Kidney (tissue), 14 donors: ENCODE data around the gene U2AF2. TPM values are rescaled to one million over a fixed set of nuclear protein-coding genes. Genes with fewer than 3 reads are reported as not detected.

Experiments used
- DNase-seq, 5 donors: peaks; one replicate each; pipeline ENCODE4 v3.0.0-alpha.2; 2013 to 2020
- FAIRE-seq: peaks from 2 replicates; lab custom pipeline; 2012; peaks lifted over from hg19 to GRCh38; lab: Jason Lieb, UNC
- H3K27ac ChIP-seq, 2 donors: one replicate each; pipeline ENCODE4 v1.7.0; 2013; ENCODE audit warnings: low read depth in 2 of 2, low read length in 2 of 2, inconsistent platforms in 1 of 2
- H3K27me3 ChIP-seq: one replicate; pipeline ENCODE4 v1.7.1; 2013; ENCODE audit warnings: low read length, inconsistent platforms; ENCODE audit not compliant: control insufficient read depth, insufficient read depth
- H3K36me3 ChIP-seq, 3 donors: one replicate each; pipeline versions ENCODE4 v1.7.0 to v1.7.1; 2013; ENCODE audit warnings: low read length in 3 of 3, control low read depth in 1 of 3, inconsistent platforms in 1 of 3; ENCODE audit not compliant: insufficient read depth in 3 of 3, control insufficient read depth in 2 of 3
- H3K4me1 ChIP-seq, 3 donors: one replicate each; pipeline versions ENCODE4 v1.7.0 to v1.7.1; 2013; ENCODE audit warnings: low read length in 3 of 3, inconsistent platforms in 1 of 3, low read depth in 1 of 3; ENCODE audit not compliant: control insufficient read depth in 2 of 3, insufficient read depth in 2 of 3
- H3K4me3 ChIP-seq, 3 donors: one replicate each; pipeline versions ENCODE4 v1.7.0 to v1.8.1; 2013; ENCODE audit warnings: low read length in 3 of 3, control low read depth in 1 of 3, inconsistent platforms in 1 of 3
- H3K9ac ChIP-seq, 3 donors: one replicate each; pipeline versions ENCODE4 v1.7.0 to v1.7.1; 2013; ENCODE audit warnings: low read length in 3 of 3, control low read depth in 1 of 3, inconsistent platforms in 1 of 3
- H3K9me3 ChIP-seq, 3 donors: one replicate each; pipeline versions ENCODE4 v1.7.0 to v1.7.1; 2013; ENCODE audit warnings: low read length in 3 of 3, control low read depth in 1 of 3, inconsistent platforms in 1 of 3; ENCODE audit not compliant: control insufficient read depth in 2 of 3, insufficient read depth in 1 of 3
- intact Hi-C: fragments of 100-400 bp; cut with DNase I; formaldehyde crosslinking; loops from one replicate; pipeline ENCODE4 v1.11.1; 2022
- polyA plus RNA-seq: library from polyadenylated mRNA; stranded (reverse); fragments of 350-450 nt; fragmentation: Illumina TruSeq; extraction: RNeasy Lipid Tissue Mini Kit (QIAGEN cat#74804); gene quantifications from one replicate; pipeline ENCODE4 v1.2.3, GENCODE V29; 2014; ENCODE audit warnings: low read depth, low replicate concordance; ENCODE audit not compliant: insufficient read depth
- total RNA-seq: library from RNA; stranded (reverse); fragmentation: NEBNext Ultra II Directional; extraction: Animal tissue kit (Norgen Biotek cat#: 25700); gene quantifications from one replicate; pipeline ENCODE4 v1.2.1, GENCODE V29; 2021
- TF ChIP-seq, protein P1 (sequence below): IDR thresholded peaks from 3 replicates; pipeline ENCODE4 v1.5.1; 2012; ENCODE audit warnings: mild to moderate bottlenecking, moderate library complexity, borderline replicate concordance; ENCODE audit not compliant: insufficient read depth; ENCODE audit errors: extremely low read depth
- donor health status: control.
- donor health status: control.
- donor health status: control.
- donor health status: control.
- donor health status: control.
- donor health status: DM: yes; HTN: yes; CAD: no.
- donor health status: Normal renal cell carcinoma (clear cell type).

Gene U2AF2
- total and polyA plus RNA-seq, 2 donors from 2014 or later: 54.8 to 161 TPM

DNA sequence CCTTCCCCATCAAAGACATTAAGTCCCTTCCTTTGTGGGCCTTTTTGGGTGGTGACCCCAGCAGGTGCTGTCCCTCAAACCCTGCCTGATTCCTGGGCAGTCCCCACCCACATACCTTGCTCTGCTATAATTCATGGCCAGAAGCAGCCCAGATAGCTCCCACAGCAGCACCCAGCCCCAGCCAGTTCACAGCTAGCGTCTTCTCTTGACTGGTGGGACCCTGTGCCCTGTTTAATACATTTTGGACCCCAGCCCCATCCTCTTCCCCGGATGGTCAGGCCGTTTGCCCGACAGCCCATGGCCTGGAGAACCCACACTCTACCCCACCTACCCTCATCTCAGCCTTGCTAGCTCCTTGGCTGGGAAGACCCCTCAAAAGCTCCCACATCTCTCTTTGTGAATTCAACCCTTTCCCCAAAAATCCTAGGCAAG, 4.7 kb upstream of the U2AF2 start:
- no peak overlapping the region for H3K27ac ChIP-seq
- H3K9ac ChIP-seq: no peak overlapping the region
- peaks cover 0 to 18% (median 0%) of the 10 kb centered on the region in 3 donors for H3K4me1 ChIP-seq
- no peak overlapping the region for H3K4me3 ChIP-seq
- TF ChIP-seq, protein P1, sequence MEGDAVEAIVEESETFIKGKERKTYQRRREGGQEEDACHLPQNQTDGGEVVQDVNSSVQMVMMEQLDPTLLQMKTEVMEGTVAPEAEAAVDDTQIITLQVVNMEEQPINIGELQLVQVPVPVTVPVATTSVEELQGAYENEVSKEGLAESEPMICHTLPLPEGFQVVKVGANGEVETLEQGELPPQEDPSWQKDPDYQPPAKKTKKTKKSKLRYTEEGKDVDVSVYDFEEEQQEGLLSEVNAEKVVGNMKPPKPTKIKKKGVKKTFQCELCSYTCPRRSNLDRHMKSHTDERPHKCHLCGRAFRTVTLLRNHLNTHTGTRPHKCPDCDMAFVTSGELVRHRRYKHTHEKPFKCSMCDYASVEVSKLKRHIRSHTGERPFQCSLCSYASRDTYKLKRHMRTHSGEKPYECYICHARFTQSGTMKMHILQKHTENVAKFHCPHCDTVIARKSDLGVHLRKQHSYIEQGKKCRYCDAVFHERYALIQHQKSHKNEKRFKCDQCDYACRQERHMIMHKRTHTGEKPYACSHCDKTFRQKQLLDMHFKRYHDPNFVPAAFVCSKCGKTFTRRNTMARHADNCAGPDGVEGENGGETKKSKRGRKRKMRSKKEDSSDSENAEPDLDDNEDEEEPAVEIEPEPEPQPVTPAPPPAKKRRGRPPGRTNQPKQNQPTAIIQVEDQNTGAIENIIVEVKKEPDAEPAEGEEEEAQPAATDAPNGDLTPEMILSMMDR: no peak
- no peak for FAIRE-seq
- H3K36me3 ChIP-seq: no peaks in the 10 kb centered on the region
- no peaks in the 10 kb centered on the region for H3K27me3 ChIP-seq
- no peaks in the 10 kb centered on the region for H3K9me3 ChIP-seq
- peak in 1 of 5 donors; percentile 57 for DNase-seq
- intact Hi-C loops: no loop called here

DNA sequence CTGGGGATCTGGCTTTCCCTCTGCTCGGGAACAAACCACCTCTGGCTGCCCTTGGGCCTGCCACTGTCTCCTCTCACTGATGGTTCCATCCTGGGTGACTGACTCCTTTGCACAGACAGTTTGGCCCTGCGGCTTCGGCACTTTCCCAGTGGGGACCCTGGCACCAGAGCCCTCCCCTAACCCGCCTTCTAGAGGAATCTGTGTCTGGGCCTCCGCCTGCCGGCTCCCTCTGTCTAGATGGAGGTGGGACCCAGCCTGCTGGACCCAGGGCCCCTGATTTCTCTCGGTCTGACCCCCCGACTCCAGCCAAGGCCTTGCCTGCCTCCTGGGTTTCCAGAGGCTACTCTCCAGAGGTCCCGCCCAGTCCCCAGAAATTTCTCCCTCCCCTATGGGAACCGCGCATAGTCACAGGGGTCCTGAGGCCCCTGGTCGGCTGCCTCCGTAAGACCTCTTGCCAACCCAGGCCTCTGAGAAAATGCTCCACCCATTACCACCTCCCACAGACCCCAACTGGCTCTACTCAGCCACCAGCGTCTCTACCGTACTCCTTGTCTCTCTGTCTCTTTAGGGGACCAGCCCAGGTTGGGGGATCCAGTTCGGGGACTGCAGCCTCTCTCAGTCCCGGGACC, 4.1 kb upstream of the U2AF2 start:
- Histone ChIP-seq H3K27me3 (no peaks in the 10 kb centered on the region), H3K4me1 (peaks cover 0 to 20% (median 0%) of the 10 kb centered on the region in 3 donors), H3K36me3 (no peaks in the 10 kb centered on the region), H3K4me3 (no peak overlapping the region), H3K9ac (no peak overlapping the region), H3K27ac (no peak overlapping the region), H3K9me3 (no peaks in the 10 kb centered on the region)
- DNase-seq (peak in 1 of 5 donors; percentile 79), FAIRE-seq (no peak)
- TF ChIP-seq, protein P1: no peak
- intact Hi-C loops: no loop called here

DNA sequence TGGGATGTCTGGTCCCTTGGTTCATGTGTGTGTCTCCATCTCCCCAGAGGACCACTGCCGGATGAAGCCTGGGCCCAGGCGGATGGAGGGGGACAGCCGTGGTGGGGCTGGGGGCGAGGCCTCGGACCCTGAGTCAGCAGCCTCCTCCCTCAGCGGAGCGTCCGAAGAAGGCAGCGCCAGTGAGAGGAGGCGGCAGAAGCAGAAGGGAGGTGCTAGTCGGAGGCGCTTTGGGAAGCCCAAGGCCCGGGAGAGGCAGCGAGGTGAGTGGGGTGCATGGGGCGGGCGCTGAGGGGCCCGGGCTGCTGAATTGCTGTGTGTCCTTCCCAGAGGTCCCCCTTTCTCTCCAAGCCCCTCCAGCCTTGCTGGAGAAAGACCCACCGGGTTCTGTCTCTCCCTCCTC, 3.6 kb upstream of the U2AF2 start:
- peaks cover under 1 to 24% (median 2%) of the 10 kb centered on the region in 3 donors for H3K4me1 ChIP-seq
- TF ChIP-seq, protein P1: no peak
- intact Hi-C loops: no loop called here
- H3K27ac ChIP-seq: no peak overlapping the region
- H3K36me3 ChIP-seq: no peaks in the 10 kb centered on the region
- no peak overlapping the region for H3K4me3 ChIP-seq
- H3K27me3 ChIP-seq: no peaks in the 10 kb centered on the region
- no peaks in the 10 kb centered on the region for H3K9me3 ChIP-seq
- no peak for FAIRE-seq
- no peak overlapping the region for H3K9ac ChIP-seq
- peak in 1 of 5 donors; percentile 77 for DNase-seq
